Ammon's horn (tissue), 1 donor: ENCODE data around the gene DTNA.

ENCODE experiments used
- DNase-seq: peaks from one replicate; pipeline ENCODE4 v3.0.0-alpha.2; 2016; ENCODE audit warnings: low spot score

The DTNA gene

GRCh38 chr18:34936772-34937171, 226.7 kb downstream of the DTNA start:
- no peak for DNase-seq

- DNase-seq: no peak
These were observed 228.0 kb downstream of the DTNA start for GRCh38 chr18:34938090-34938489.
